ENCODE data around the gene EGFL6.
"Not testable (repeated sequence)": the region's sequence is repeated elsewhere in the genome, so short reads cannot be mapped to it uniquely, and the experiment has no call there.

EGFL6 gene

GRCh38 chrX:13676885-13677284 is 107.5 kb downstream of the EGFL6 start:
- no peak overlapping the region for H3K4me3 ChIP-seq (ENCODE audit: low read length)
- DNase-seq (ENCODE audit: low read depth, low spot score) = no peak

- not testable (repeated sequence) for H3K4me3 ChIP-seq (ENCODE audit: low read length); DNase-seq (ENCODE audit: low read depth, low spot score)
These were observed 110.3 kb downstream of the EGFL6 start for GRCh38 chrX:13679700-13680099.

GRCh38 chrX:13681595-13681994 is 112.2 kb downstream of the EGFL6 start:
- DNase-seq (ENCODE audit: low read depth, low spot score) = no peak
- no peak overlapping the region for H3K4me3 ChIP-seq (ENCODE audit: low read length)
